IPS-15b (cell line): ENCODE data around the gene HAGH.

Source experiments
- H3K27me3 ChIP-seq: one replicate; pipeline ENCODE4 v1.6.1; 2013; ENCODE audit warnings: low read length; ENCODE audit not compliant: control insufficient read depth, insufficient read depth
- H3K36me3 ChIP-seq: one replicate; pipeline ENCODE4 v1.6.1; 2013; ENCODE audit warnings: low read length; ENCODE audit not compliant: control insufficient read depth, insufficient read depth
- H3K4me1 ChIP-seq: one replicate; pipeline ENCODE4 v1.6.1; 2013; ENCODE audit warnings: mild to moderate bottlenecking, low read length; ENCODE audit not compliant: control insufficient read depth, insufficient read depth
- H3K4me3 ChIP-seq: one replicate; pipeline ENCODE4 v1.5.1; 2013; ENCODE audit warnings: low read depth, low read length
- H3K9ac ChIP-seq: one replicate; pipeline ENCODE4 v1.6.1; 2013; ENCODE audit warnings: low read depth, mild to moderate bottlenecking, low read length
- H3K9me3 ChIP-seq: one replicate; pipeline ENCODE4 v1.6.1; 2013; ENCODE audit warnings: mild to moderate bottlenecking, low read length; ENCODE audit not compliant: control insufficient read depth, insufficient read depth

The HAGH gene

DNA sequence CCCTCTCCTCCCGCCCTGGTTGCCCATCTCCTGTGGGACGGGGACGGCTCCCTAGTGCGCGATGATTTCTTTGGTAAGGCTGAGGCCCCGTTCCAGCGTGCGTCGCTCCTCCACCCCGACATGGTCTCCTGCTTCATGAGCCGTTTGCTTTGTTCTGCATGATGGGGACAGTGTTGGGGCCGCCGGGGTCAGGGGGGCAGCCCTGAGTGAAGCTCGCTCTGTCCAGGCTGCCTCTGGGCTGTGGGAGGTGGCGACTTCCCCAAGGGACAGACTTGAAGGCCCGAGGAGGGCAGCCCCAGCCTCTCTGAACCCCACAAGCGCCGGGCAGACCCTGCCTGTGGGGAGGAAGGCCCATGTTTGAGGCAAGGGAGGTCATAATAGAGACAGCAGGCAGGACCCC, 67.7 kb downstream of the HAGH start:
- no peak overlapping the region for H3K4me3 ChIP-seq
- H3K36me3 ChIP-seq, result peaks cover 18% of the 10 kb centered on the region
- no peaks in the 10 kb centered on the region for H3K4me1 ChIP-seq

DNA sequence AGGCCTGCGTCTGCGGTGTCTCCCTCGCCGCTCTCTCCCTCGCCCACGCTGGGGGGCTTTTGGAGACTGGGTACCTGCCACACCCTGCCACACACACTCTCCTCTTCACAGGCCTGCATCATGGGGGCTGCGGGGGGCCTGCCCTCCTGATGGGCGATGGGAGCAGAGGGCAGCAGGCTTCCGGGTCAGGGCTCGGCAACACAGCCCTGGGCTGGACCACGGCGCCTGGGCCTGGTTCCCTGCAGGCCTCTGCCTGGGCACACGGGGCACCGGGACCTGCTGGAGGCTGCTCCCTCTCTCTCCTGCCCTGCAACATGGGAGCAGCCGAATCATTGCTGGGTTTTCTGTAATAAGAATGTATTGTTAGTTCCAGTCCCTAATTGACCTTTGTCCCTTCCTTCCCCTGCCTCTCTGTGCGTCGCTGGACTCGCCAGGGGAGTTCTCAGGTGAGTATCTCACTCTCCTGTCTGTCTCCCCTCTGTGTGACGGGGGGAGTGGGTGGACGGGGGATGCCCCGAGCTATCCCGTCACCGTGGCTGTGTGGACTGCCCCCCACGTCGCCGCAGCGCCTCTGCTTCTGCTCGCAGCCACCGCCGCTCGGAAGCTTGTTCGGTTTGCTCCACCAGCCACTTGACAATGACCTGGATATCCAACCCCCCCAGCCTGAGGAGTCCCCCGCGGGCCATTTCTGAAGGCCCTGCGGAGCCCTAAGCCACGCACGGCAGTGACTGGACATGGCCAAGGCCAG, 68.7 kb downstream of the HAGH start:
- Histone ChIP-seq H3K36me3 (peaks cover 16% of the 10 kb centered on the region), H3K9ac (no peak overlapping the region), H3K27me3 (no peaks in the 10 kb centered on the region), H3K9me3 (no peaks in the 10 kb centered on the region), H3K4me3 (no peak overlapping the region), H3K4me1 (no peaks in the 10 kb centered on the region)

More for the DNA sequence above, 67.7 kb downstream of the HAGH start:
- no peak overlapping the region for H3K9ac ChIP-seq
- H3K9me3 ChIP-seq, result no peaks in the 10 kb centered on the region
- H3K27me3 ChIP-seq, result no peaks in the 10 kb centered on the region
